ENCODE data around the gene TLE4.

DNA sequence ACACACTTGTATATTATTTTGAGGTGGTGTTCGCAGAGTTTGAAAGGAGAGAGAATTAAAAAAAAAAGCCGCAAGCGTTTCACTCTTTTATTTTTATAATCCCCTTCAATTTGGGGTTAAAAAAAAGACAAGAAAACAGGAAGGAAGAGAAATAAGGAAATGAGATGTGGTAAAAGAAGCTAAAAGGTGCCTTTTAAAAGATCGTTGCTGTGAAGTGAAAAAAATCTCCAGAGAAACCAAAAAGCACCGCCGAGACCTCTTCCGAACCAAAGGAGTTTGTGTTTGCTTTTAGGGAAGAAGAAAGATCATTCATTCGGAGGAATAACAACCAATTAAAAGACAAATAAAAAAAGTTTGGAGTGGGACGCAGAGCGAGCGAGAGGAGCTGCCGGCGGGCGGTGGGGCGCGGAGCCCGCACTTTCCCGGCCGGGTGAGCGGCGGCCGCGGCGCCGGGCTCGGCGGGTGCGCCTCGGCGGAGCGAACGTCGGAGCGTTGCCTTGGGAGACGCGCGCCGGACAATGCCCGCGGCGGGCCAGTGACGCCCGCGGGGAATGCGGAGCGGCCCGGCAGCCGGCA is 355 bp downstream of the TLE4 start:
- TF ChIP-seq, protein P1, sequence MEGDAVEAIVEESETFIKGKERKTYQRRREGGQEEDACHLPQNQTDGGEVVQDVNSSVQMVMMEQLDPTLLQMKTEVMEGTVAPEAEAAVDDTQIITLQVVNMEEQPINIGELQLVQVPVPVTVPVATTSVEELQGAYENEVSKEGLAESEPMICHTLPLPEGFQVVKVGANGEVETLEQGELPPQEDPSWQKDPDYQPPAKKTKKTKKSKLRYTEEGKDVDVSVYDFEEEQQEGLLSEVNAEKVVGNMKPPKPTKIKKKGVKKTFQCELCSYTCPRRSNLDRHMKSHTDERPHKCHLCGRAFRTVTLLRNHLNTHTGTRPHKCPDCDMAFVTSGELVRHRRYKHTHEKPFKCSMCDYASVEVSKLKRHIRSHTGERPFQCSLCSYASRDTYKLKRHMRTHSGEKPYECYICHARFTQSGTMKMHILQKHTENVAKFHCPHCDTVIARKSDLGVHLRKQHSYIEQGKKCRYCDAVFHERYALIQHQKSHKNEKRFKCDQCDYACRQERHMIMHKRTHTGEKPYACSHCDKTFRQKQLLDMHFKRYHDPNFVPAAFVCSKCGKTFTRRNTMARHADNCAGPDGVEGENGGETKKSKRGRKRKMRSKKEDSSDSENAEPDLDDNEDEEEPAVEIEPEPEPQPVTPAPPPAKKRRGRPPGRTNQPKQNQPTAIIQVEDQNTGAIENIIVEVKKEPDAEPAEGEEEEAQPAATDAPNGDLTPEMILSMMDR (IDR thresholded peaks at IDR 0.05), result no peak
- no peak for TF ChIP-seq POLR2A (IDR thresholded peaks at IDR 0.05)
